HG02885 (cell line): Measurements from ENCODE around the gene ARMH3.

Experiments
- ATAC-seq: cut with Tn5 transposase; IDR thresholded peaks from one replicate; pipeline ENCODE4 v1.9.1; 2021; ENCODE audit warnings: mild to moderate bottlenecking; ENCODE audit not compliant: unreplicated experiment, poor library complexity

Gene ARMH3

DNA sequence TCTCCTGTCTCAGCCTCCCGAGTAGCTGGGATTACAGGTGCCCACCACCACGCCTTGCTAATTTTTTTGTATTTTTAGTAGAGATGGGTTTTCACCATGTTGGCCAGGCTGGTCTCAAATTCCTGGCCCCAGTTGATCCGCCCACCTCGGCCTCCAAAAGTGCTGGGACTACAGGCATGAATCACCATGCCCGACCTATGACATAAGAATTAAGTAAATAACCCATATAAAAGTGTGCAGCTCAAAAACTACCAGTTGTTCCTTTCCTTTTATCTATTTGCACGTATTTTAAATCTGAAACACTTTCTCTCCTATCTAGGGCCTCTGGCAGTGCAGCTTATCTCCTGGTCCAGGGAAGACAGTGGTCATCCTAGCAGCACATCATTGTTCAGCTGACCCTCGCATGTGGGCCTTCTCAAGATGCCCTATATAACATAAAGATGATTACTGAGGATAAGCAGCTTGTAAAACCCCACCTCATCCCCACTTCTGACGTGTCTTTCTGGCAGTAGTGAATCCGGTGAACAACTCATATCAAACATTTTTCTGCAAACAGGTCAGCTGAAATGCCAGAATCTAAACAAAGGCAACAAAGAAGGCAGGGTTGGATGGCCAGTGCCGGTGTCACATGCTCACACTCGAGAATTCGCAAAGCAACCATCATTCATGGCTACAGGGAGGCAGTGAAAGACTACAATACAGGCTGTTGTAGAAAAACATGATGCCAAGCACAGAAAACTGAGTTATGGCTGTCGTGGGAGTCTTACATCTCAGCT lies 176.3 kb downstream of the ARMH3 start:
- no peak for ATAC-seq

DNA sequence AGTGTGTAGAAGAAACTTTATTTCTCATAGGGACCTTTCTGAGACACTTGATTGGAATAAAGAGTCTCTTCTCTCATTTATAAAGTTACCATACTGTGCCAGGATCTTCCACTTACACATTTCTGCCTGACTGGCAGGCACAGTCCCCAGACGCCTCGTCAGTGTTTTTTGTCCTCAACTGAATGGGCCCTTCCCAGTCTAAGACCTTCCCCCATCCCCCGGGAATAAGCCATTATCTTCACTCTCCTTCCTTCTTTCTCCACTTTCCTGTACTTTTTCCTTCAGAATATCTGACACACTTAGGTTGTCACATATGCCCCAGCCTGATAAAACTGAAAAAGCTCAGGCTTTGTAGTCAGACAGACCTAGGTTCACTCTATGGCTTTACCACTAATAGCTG lies 177.1 kb downstream of the ARMH3 start:
- no peak for ATAC-seq

DNA sequence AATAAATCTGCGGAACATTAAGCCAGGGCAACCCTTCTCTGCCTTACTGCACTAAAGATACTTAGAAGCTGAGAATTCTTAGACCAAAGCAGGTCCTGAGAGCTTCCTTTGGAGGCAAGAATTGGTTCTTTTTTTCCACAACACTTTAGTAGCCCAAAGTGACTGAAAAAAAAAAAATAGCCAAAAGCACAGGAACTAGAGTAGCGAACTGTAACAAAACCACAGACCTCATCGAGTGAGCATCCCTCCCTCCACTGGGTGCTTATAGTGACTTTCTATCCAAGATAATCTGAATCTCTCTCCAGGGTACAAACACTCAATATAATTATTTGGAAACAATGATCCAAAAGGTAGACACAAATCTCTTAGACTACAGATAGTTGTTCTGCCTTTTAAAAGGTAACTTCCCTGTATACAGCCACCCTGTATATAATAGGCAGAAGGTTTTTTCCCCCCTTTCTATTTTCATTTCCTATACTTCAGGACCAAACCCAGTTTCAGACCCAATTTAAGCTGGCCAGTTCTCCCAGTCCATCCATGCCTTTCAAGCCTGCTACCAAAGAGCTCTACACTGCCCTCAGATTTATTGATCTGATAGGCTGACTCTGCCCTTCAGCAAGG lies 180.8 kb downstream of the ARMH3 start:
- ATAC-seq = no peak

DNA sequence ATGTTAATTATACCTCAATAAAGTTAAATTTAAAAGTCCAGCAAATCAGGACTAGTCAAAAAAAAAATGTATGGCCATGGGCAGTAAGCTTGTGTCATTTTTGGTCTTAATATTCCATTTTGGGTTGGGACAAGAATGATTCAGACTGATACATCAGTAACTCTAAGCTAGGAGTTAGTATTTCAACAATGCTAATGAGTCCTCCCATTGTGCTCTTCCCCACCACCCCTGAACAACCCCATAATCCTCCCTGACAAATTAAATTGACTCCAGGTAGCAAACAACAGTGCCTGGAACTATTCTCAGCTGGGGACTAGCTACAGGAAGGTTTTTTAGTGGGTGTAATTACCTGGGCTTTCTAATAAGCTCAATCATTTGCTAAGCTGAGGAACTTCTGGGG lies 181.7 kb downstream of the ARMH3 start:
- ATAC-seq = no peak

DNA sequence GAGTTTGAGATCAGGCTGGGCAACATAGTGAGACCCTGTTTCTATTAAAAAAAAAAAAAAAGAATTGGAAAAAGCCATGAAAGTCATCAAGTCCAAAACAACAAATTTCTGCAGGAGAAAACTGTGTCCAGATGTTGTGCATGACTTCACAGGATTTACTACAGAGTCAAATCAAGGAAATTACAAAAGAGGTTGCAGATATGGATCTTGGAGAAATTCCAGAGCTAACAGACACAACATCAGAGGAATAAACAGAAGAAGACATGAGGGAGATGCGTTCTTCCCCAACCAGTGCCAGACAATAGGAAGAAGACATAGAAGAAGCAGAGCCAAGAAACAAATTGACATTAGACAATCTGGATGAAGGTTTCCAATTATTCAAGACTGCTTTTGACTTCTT lies 188.0 kb downstream of the ARMH3 start:
- ATAC-seq = no peak

DNA sequence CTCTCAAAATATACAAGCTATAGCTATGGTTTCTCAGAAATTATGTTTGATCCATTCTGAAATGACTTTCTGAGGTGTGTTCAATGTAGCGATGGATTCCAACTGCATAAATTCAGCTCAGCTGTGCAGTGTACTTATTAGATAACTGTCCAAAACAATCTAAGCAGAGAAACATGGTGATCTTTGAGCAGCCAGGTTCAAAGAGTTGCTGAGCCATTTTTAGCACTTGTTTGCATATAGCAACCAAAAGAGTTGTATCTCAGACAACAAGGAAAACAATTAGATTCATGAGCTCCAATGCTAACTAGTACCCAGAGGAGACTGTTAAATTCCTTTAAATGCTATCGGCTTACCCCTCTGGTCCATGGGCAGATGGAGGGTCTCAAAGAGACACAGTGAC lies 196.4 kb downstream of the ARMH3 start:
- ATAC-seq = no peak

DNA sequence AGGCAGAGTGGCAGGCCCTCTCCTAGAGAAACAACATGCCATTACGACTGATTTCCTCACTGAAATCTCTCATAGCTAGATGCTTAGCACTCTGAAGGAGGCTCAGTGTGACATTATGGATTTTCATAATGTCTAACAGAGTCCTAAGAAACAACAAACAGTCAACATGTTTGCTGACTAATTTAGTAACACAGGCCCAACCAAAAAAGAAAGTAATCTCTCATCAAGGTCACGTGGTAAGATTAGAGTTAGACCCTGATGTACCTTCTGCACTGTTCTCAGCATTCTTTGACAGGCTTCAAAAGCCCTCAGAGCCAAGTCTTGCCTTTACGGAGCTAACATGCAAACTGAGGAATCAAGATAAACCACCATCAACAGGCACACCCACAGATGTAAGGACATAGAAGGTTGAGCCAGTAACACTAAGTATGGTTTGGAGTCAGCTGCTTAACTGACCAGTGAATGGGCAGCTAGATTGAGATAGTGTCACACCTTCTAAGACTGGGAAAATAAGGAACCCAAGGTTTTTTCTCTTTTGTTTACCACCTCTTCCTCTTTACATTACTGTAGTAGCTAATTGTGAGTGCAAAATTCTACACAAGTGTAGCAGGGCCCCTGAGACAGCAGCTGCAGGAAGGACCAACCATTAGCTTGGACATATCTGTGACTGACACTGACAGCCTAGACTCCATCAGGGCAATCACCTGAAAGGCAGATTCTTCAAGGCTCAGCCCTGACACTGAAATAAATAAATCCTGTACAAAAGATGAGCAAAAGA lies 197.1 kb downstream of the ARMH3 start:
- ATAC-seq = peak; percentile 57

DNA sequence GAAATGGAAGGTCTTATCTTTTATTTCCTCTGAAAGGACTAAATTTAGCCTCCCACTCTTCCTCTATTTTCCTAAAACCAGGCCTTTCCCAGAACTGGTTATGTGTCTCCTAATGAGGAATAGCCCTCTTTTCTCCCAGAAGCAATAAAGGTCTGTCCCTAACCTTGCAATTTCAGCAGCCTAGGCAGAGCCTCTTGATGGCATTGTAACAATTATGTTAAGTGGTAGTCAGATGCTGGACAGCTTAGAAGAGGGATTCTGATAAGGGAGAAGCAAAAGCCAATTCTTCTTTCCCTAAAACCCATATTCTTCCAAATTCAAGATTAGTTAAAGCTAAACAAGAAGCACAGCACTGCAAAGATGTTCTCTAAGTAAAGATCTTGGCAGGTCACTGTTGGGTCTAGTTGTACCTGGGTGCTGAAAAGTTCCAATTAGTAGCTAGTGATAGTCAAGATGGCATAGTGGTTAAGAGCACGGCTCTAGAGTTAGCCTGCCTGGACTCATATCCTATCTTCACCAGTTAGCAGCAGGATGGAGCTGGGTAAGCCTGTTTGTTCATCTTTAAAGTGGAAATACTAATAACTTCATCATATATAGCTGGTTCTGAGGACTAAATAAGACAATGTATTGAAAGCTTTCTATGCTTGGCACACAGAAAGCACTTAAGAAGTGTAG lies 198.0 kb downstream of the ARMH3 start:
- ATAC-seq = no peak

DNA sequence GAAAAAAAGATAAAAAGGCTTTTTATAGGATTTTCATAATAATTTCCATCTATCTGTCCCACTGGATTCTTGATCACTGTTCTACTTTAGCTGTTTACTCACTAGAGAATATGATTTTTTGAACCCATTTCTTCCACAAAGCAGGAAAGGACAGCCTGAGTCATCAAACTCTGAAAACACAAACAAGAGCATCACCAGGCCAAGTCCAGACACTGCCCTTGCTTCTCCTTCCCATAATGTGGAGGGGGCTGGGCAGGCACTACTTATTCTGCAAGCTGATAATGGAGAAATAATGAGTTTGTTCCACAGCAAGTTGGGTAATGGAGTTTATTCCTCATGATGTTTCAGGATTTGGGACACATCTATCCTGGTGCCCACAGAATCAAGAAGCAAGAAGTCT lies 199.3 kb downstream of the ARMH3 start:
- no peak for ATAC-seq

DNA sequence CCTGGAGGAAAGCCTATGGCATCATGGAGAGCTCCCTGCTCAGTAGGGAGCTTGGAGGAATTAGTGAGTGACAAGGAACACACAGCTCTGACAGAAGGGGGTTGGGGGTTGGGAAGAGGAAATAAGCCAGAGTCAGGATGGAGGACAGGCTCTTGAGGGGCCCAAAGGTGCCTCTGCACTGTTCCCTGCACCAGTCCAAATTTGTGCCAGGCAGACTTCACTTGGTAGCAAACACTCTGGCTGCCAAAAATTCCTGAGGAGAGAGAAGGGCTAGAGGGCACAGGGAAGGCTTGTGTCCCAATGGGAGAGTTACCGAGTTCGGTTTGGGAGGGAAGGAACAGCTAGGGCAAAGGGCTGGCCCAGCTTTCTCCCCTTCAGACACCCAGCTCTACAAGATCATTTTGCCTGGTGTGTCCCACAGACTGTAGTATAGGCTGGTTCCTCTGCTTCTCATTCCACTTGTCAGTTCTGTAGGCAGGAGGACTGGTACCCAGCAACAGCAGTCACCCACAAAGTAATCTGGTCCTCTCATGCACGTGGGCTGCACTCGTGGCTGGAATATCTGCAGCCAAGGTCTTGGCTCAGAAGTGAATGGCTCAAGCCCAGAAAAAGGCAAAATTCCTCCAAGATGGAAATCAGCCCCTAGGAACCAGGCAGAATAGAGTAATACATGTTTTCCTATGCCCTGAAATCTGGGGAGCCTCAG lies 204.4 kb downstream of the ARMH3 start:
- ATAC-seq = no peak

DNA sequence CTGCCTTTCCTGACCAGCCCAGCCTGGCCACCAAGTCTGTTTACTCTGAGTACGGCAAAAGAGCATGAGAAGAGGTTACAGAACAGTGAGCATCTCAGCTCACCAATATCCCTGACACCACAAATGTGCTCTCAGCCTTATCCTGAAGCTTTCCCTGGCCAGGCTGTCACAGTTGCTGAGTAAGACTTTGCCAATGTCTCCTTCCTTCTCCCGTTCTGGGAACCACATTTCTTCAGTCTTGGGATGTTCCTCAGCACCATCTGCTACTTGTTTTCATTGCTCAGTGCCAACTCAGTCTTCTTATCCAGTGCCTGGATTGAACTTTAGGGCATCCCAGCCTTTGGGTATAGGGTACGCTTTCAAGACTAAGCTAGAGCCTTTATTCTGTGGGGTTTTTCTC lies 205.2 kb downstream of the ARMH3 start:
- ATAC-seq = no peak

DNA sequence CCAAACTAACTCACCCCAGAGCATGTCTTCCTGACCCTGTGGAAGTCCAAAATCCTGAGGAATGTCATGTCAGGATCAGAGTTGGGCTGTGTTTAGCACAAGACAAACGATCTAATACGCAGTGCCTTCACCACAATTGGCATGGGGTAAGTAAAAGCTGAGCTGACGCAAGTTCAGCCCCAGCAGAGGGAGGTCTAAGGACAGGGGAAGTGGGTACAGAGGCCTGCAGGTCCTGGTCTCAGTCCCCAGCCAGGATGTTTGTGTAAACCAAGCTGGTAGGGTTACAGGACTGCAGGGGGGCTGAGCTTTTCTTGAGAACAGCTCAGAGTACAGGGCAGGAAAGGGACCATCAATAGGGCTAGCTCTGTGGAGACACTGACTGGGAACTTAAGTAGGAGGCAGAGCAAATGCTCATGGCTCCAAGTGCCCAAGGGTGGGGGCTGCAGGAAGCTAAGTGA lies 207.1 kb downstream of the ARMH3 start:
- ATAC-seq = no peak

DNA sequence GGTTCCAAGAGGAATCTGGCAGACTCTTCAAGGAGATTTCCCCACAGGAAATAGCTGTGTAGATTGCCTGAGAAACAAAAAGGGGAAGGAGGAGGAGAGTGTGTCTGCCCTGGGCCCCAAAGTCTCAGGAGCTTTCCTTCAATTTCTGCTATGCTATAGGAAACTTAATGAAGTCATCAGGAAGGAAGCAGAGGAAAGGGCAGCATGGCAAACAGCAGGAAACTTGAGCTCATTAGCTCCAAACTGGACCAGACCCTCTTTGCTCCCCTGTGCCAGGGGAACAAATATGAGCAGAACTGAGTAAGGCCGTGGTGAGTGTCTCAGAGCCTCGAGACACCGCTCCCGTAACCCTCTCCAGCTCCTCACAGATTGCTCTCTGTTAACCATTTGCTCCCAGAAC lies 207.6 kb downstream of the ARMH3 start:
- no peak for ATAC-seq

DNA sequence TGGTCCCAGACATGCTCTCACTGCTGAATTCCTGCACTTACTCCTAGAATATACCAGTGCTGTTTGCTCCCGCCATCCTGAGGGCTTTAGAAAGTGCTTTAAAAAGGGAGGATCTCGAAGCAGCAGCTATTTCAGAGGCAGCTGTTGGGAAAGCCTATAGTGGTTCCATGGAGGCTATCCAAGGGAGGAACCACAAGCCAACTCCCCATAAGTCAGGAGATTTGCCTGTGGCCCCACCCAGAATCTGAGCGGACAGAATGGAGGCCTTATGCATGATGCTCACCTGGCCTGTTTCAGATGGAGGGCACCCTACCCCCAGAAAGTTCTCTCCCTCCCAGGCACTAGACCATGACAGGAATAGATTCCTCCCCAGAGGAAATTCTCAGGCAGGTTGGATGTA lies 210.1 kb downstream of the ARMH3 start:
- no peak for ATAC-seq

DNA sequence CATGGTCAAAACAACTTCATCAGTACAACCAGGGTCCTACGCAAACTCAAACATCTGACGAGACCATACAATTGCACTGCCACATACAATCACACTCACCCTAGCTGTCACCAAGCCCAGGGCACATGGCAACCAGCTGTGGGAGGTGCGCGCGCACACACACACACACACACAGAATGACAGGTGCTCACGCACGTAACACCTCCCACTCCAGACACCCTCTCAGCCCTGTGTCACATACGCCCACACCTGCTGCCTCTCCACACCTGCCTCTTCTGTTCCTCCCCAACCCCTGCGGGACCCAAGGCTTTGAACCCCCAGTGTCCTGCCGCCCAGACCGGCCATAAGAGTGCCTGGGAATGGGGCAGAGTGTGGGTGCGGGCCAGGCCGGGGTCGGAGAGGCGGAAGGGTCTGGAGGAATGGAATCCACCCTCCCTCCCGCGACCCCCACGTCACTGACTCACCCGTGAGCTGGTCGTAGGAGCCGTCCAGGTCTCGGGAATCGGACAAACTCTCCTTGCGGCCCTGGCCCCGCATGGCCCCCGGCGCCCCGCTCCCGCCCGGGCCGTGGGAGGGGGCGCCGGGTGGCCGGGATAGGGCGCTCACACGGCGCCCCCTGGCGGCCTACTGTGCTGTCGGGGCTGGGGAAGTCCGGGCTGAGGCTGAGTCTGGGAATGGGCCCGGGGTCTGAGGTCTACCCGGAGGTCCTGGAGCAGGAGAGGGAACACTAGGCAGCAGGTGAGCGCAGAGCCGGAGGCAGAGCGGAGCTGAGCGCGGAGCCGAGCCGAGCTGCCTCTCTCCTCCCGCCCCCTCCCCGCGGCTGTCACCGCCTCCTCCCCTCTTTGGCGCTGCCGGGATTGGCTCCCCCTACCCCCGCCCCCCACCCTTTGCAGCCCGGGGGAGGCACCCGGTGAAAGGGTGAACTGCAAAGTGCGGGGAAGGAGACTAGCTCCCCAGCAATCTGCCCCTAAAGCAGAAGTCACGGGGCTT lies 212.6 kb downstream of the ARMH3 start, which contains the start of gene KCNIP2:
TSS of gene KCNIP2 (minus strand) at position 769 of the 990 bp plus-strand sequence. CDS start at position 537, 232 bp downstream.
- ATAC-seq = peak; percentile 30

DNA sequence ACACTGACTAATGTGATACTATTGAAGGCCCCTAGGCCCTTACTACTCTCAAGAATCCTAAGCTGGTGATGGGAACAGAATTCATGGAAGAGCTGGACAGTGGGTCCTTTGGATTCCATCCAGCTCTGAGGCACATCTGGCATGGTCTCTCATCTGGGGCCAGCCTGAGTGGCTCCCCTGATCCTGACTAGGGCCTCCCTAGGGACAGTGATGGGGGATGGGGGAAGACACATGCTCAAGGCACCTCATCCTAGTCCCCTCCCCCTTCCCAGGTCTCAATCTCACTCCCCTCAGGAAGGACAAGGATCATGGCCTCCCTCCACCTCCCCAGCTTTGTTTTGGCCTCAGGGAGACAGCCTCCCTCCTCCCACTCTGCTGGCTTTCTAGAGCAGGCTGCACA lies 214.1 kb downstream of the ARMH3 start:
- no peak for ATAC-seq

DNA sequence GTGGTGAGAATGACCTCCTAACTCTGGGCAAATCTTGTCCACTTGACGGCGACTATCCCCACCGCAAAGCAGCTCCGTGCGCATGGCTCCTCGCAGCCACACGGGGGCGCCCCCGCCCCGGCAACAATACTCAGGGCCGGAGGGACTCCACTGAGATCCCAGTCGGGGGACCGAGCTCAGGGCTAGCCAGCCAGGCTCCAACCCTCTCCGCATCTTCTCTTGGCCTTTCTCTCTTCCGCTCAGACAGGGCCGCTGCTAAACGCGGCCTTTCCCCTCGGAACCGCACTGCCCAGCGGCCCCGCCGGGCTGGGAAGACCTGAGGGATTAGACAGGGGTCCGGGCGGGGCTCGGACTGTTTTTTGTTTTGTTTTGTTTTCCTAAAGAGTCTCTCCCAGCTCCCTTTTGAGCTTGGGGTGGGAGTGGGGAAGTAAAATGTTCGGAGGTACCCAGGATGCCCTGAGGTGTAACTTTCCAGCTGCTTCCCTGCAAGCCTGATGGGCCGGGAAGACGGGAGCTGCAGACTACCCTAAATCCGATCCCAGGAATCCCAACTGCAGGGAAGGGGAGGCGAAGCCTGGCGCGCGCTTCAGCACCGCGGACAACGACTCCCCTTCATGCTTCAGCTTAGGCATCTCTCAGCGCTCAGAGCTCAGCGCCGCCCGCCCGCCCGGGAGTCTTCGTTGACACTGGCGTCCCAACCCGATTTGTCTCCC lies 215.1 kb downstream of the ARMH3 start:
- ATAC-seq = peak; percentile 71

DNA sequence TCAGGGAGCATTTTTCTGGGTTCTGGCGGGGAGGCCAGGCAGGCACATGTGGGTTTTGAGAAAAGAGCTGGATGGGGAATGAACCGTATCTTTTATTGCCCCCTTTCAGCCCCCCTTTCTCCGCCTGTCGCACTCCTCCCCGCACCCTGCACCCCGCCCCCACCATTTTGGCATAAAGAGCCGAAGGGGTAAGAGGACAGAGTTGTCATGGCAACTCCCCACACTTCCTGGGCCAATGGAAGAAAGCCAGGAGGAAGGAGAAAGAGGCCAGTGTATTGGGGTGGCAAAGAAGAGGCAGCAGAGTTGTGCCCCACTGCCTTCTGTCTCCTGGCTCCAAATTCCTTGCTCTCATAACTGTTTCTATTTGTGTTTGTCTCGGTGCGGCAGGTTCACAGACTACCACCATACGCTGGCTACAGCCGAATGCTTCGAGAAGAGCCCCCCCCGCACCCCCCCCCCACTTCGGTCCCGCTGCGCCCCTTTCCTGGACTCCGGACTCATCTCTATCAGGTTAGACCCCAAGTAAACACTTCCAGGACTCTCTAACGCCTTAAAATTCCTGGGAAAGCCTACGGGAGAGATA lies 215.8 kb downstream of the ARMH3 start:
- ATAC-seq = no peak
